Mesendoderm (in vitro differentiated cells): Measurements from ENCODE around the gene GRB10.

ENCODE experiments used
- DNase-seq: peaks from one replicate; pipeline ENCODE4 v3.0.0; 2013
- H2AK5ac ChIP-seq: 2 replicates; pipeline ENCODE4 v1.6.1; 2013; ENCODE audit warnings: low read length, inconsistent platforms
- H2BK120ac ChIP-seq: 2 replicates; pipeline ENCODE4 v1.6.1; 2013; ENCODE audit warnings: low read depth, mild to moderate bottlenecking, low read length, moderate library complexity, mixed read lengths
- H2BK15ac ChIP-seq: replicated peaks from 2 replicates; pipeline ENCODE4 v1.6.1; 2013; ENCODE audit warnings: low read depth, mild to moderate bottlenecking, moderate library complexity
- H2BK5ac ChIP-seq: 2 replicates; pipeline ENCODE4 v1.6.1; 2013; ENCODE audit warnings: low read length, inconsistent platforms
- H3K18ac ChIP-seq: 2 replicates; pipeline ENCODE4 v1.6.1; 2013; ENCODE audit warnings: mild to moderate bottlenecking, low read length, mixed read lengths
- H3K23ac ChIP-seq: one replicate; pipeline ENCODE4 v1.6.1; 2013; ENCODE audit warnings: low read length
- H3K27ac ChIP-seq: 2 replicates; pipeline ENCODE4 v1.5.1; 2013; ENCODE audit warnings: low read depth, mild to moderate bottlenecking, inconsistent platforms, low read length, moderate library complexity
- H3K27me3 ChIP-seq: 2 replicates; pipeline ENCODE4 v1.6.1; 2013; ENCODE audit warnings: low read length, control low read depth, mild to moderate bottlenecking, inconsistent platforms; ENCODE audit not compliant: insufficient read depth, poor library complexity
- H3K36me3 ChIP-seq: 2 replicates; pipeline ENCODE4 v1.6.1; 2013; ENCODE audit warnings: low read length, inconsistent platforms; ENCODE audit not compliant: control insufficient read depth, insufficient read depth
- H3K4ac ChIP-seq: one replicate; pipeline ENCODE4 v1.6.1; 2013; ENCODE audit warnings: low read depth, mild to moderate bottlenecking, low read length, moderate library complexity
- H3K4me1 ChIP-seq: 2 replicates; pipeline ENCODE4 v1.6.1; 2013; ENCODE audit warnings: low read depth, low read length, inconsistent platforms; ENCODE audit not compliant: control insufficient read depth
- H3K4me2 ChIP-seq: 2 replicates; pipeline ENCODE4 v1.6.1; 2013; ENCODE audit warnings: low read length
- H3K4me3 ChIP-seq: 2 replicates; pipeline ENCODE4 v1.5.1; 2013; ENCODE audit warnings: mild to moderate bottlenecking, low read length
- H3K56ac ChIP-seq: one replicate; pipeline ENCODE4 v1.6.1; 2013; ENCODE audit warnings: low read length
- H3K79me1 ChIP-seq: 2 replicates; pipeline ENCODE4 v1.6.1; 2013; ENCODE audit warnings: low read length, inconsistent platforms
- H3K79me2 ChIP-seq: 2 replicates; pipeline ENCODE4 v1.6.1; 2013; ENCODE audit warnings: mild to moderate bottlenecking, low read length; ENCODE audit not compliant: control insufficient read depth, insufficient read depth
- H3K9ac ChIP-seq: 2 replicates; pipeline ENCODE4 v1.6.1; 2013; ENCODE audit warnings: low read length, inconsistent platforms
- H4K5ac ChIP-seq: one replicate; pipeline ENCODE4 v1.6.1; 2013; ENCODE audit warnings: low read length
- H4K8ac ChIP-seq: one replicate; pipeline ENCODE4 v1.6.1; 2013; ENCODE audit warnings: low read depth, mild to moderate bottlenecking, control low read depth, low read length, moderate library complexity
- WGBS: extraction: QIAGEN DNeasy Blood & Tissue Kit; methylation state at CpG from one replicate; pipeline ENCODE4 v1.1.7; 2013; ENCODE audit warnings: low lambda C conversion rate, missing lambda C conversion rate; ENCODE audit not compliant: insufficient coverage; ENCODE audit errors: extremely low coverage; 5-methylcytosine and 5-hydroxymethylcytosine counted together

The GRB10 gene

DNA sequence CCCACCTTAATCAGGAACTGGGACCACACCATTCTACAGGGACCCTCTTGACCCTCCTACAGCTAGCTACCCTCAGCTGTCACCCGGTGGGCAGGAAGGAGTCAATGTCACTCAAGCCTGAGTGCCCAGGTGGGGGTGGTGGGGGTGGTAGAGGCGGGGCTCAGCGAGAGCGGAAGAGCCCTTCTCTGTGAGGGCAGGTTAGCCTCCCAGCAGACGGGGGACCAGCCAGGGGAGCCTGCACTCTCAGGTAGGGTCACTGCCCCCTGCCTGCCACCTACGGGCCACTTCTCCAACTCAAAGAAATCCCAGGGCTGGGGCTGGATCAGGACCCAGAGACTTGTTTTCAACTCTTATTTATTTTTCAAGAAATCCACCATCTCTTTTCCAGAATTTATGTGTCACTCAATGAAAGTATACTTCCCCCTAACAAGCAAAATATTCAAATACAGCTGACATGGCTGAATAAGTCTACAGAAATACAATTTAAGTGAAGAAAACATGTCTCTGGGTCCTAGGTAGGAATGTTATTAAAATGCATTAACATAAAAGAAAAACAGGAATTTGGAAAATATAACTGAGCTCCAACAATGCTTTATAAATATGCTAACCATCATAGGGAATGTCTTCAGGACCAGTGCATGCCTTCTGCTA is 154.1 kb downstream of the GRB10 start:
- H3K23ac ChIP-seq: no peak overlapping the region
- H2BK5ac ChIP-seq: no peak overlapping the region
- no peak overlapping the region for H3K18ac ChIP-seq
- H3K27ac ChIP-seq: no peak overlapping the region
- no peak overlapping the region for H4K8ac ChIP-seq
- no peak overlapping the region for H4K5ac ChIP-seq
- H3K4me2 ChIP-seq: no peak overlapping the region
- H3K36me3 ChIP-seq: peaks cover 5% of the 10 kb centered on the region
- peaks cover 6% of the 10 kb centered on the region for H3K4me1 ChIP-seq
- DNase-seq: peak; percentile 41
- H2BK15ac ChIP-seq: no peak overlapping the region
- H3K27me3 ChIP-seq: no peaks in the 10 kb centered on the region
- H3K9ac ChIP-seq: no peak overlapping the region
- H2BK120ac ChIP-seq: no peak overlapping the region
- H3K79me1 ChIP-seq: peaks cover 36% of the 10 kb centered on the region
- no peak overlapping the region for H3K4ac ChIP-seq
- H2AK5ac ChIP-seq: no peak overlapping the region
- H3K79me2 ChIP-seq: peaks cover 10% of the 10 kb centered on the region
- no peak overlapping the region for H3K56ac ChIP-seq
- WGBS: no CpG with 5 or more reads among the region's 6 CpGs
- H3K4me3 ChIP-seq: no peak overlapping the region

DNA sequence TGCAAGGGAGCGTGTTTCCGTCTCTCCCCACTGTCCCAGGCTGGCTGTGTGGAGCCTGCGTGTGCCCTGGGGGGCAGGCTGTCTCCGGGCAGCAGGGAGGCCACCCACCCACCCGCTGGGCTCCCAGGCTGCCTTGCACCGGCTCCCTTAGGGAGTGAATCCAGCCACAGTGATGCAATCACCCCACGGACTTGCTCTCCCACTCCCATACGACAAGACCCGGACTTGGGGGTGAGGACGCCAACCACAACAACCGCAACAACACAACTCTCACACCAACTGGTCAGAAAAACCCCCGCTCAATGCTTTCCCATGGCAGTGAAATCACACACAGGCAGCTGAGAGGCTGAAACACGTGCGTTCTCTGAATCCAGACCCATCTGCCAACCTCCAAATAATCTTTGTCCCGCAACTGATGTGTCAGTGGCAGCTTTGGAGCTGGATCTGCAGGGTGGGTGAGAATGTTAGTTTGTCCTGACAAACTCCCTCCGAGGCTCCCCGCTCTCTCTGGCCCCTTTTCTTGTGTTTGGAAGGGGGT is 154.8 kb downstream of the GRB10 start:
- Histone ChIP-seq H3K27me3 (no peaks in the 10 kb centered on the region), H2BK15ac (no peak overlapping the region), H3K4me2 (no peak overlapping the region), H3K9ac (no peak overlapping the region), H3K36me3 (peaks cover 5% of the 10 kb centered on the region), H2BK5ac (no peak overlapping the region), H3K4me1 (peaks cover 2% of the 10 kb centered on the region), H4K8ac (no peak overlapping the region), H3K79me1 (peaks cover 37% of the 10 kb centered on the region), H4K5ac (no peak overlapping the region), H3K56ac (no peak overlapping the region), H3K18ac (no peak overlapping the region), H3K4me3 (no peak overlapping the region), H3K27ac (no peak overlapping the region), H2AK5ac (no peak overlapping the region), H3K23ac (no peak overlapping the region), H3K4ac (no peak overlapping the region), H2BK120ac (no peak overlapping the region), H3K79me2 (peaks cover 9% of the 10 kb centered on the region)
- no peak for DNase-seq
- WGBS: no CpG with 5 or more reads among the region's 17 CpGs

DNA sequence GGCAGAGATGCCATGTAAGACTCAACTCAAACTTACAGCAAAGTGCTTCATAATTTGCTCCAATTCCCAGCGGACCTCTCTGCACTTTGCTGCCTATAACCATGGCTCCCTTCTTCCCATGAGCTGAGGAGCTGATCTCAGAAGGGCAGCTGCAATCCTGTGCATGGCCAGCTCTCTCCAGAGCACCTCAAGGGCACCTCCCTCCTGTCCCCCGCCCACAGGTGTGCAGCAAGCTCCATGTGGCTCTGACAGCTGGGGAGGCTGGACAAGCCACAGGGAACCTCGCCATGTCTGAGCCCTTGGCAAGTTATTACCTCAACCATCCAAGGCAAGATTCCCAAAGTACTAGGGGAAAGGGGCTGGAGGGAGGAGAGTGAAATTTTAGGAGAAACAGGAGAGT is 156.4 kb downstream of the GRB10 start:
- WGBS: no CpG with 5 or more reads among the region's 3 CpGs
- peaks cover 5% of the 10 kb centered on the region for H3K36me3 ChIP-seq
- no peak overlapping the region for H2BK15ac ChIP-seq
- H3K4me1 ChIP-seq: no peaks in the 10 kb centered on the region
- H3K56ac ChIP-seq: no peak overlapping the region
- H2BK5ac ChIP-seq: no peak overlapping the region
- no peaks in the 10 kb centered on the region for H3K27me3 ChIP-seq
- H4K8ac ChIP-seq: no peak overlapping the region
- no peak overlapping the region for H3K4ac ChIP-seq
- no peak for DNase-seq
- no peak overlapping the region for H3K4me3 ChIP-seq
- H3K79me1 ChIP-seq: peaks cover 27% of the 10 kb centered on the region
- H2AK5ac ChIP-seq: no peak overlapping the region
- no peak overlapping the region for H3K9ac ChIP-seq
- no peak overlapping the region for H3K23ac ChIP-seq
- no peak overlapping the region for H3K27ac ChIP-seq
- H3K18ac ChIP-seq: no peak overlapping the region
- no peak overlapping the region for H4K5ac ChIP-seq
- H2BK120ac ChIP-seq: no peak overlapping the region
- peaks cover 7% of the 10 kb centered on the region for H3K79me2 ChIP-seq
- no peak overlapping the region for H3K4me2 ChIP-seq

DNA sequence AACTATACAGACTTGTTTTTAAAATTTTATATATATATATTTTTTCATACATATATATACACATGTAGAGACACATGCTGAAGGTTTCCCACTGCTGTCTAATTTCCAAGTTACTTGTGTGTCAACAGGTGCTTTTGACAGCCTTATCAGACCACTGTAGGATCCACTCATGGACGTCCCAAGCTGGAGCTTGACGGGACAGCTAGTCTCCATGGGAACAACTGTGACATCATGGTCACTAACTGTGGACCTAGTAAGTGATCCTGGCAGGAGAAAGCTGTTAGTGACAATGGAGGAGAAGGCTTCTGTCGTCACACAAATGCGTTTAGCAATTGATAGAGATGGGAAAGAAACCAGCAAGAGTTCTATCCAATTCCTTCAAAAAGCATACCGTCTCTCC is 157.3 kb downstream of the GRB10 start:
- H3K79me2 ChIP-seq: peaks cover 5% of the 10 kb centered on the region
- H3K23ac ChIP-seq: no peak overlapping the region
- H2BK5ac ChIP-seq: no peak overlapping the region
- peaks cover 23% of the 10 kb centered on the region for H3K79me1 ChIP-seq
- no CpG with 5 or more reads among the region's 5 CpGs for WGBS
- no peaks in the 10 kb centered on the region for H3K27me3 ChIP-seq
- H2BK15ac ChIP-seq: no peak overlapping the region
- H4K5ac ChIP-seq: no peak overlapping the region
- H3K4me1 ChIP-seq: no peaks in the 10 kb centered on the region
- H3K4me3 ChIP-seq: no peak overlapping the region
- H3K18ac ChIP-seq: no peak overlapping the region
- H3K4me2 ChIP-seq: no peak overlapping the region
- H3K9ac ChIP-seq: no peak overlapping the region
- no peak overlapping the region for H4K8ac ChIP-seq
- H3K4ac ChIP-seq: no peak overlapping the region
- no peak overlapping the region for H2BK120ac ChIP-seq
- no peak overlapping the region for H3K27ac ChIP-seq
- no peak for DNase-seq
- H2AK5ac ChIP-seq: no peak overlapping the region
- no peak overlapping the region for H3K56ac ChIP-seq
- H3K36me3 ChIP-seq: peaks cover 5% of the 10 kb centered on the region

DNA sequence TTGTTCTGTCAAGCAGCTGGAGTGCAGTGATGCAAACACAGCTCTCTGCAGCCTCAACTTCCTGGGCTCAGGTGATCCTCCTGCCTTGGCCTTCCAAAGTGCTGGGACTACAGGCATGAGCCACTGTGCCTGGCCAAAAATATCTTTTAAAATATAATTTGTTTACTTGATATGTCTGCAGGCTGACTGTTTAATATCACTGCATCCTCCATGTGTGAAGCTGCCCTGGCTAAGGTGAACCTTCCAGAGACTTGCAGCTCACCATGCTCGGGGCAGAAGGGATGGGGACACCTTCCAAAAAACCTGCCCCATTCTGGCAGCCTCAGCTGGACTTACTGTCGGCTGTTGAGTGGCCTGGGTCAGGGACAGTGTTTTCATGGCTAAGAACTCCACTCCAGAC is 159.9 kb downstream of the GRB10 start:
- Histone ChIP-seq H3K9ac (no peak overlapping the region), H3K56ac (no peak overlapping the region), H2BK15ac (no peak overlapping the region), H3K4ac (no peak overlapping the region), H3K36me3 (peaks cover 5% of the 10 kb centered on the region), H3K79me2 (no peaks in the 10 kb centered on the region), H3K23ac (no peak overlapping the region), H2BK5ac (no peak overlapping the region), H2BK120ac (no peak overlapping the region), H2AK5ac (no peak overlapping the region), H3K27me3 (no peaks in the 10 kb centered on the region), H3K4me2 (no peak overlapping the region), H4K8ac (no peak overlapping the region), H4K5ac (no peak overlapping the region), H3K27ac (no peak overlapping the region), H3K79me1 (peaks cover 13% of the 10 kb centered on the region), H3K18ac (no peak overlapping the region), H3K4me1 (no peaks in the 10 kb centered on the region), H3K4me3 (no peak overlapping the region)
- no CpG with 5 or more reads among the region's 2 CpGs for WGBS
- DNase-seq: no peak

DNA sequence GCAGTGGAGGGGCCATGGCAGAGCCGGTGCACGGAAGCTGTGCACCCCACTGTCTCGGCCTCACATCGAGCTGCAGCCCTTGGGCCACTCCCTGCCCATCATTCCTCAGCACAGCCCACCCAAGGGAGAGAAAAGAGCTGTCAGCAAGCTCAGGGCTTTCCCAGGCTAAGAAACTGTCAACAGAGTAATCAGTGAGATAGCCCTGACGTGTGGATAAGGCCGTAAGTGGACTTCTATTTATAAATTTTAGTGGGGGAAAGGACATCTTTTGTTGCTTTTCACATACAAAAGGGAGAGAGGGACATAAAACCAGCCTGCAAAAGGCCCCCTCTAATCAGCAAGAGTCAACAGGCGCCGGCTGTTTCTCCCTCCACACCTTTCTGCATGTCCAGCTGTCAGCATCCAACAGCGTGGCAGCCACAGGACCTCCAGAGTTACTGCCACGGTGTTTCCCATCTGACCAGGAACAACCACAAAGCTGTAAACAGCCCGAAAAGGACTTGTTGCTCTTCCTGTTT is 160.7 kb downstream of the GRB10 start:
- Histone ChIP-seq H3K36me3 (peaks cover 5% of the 10 kb centered on the region), H2AK5ac (no peak overlapping the region), H3K4me2 (no peak overlapping the region), H4K5ac (no peak overlapping the region), H4K8ac (no peak overlapping the region), H3K56ac (no peak overlapping the region), H3K27me3 (no peaks in the 10 kb centered on the region), H2BK120ac (no peak overlapping the region), H3K4me3 (no peak overlapping the region), H3K9ac (no peak overlapping the region), H3K79me2 (no peaks in the 10 kb centered on the region), H3K18ac (no peak overlapping the region), H3K4me1 (no peaks in the 10 kb centered on the region), H2BK15ac (no peak overlapping the region), H2BK5ac (no peak overlapping the region), H3K23ac (no peak overlapping the region), H3K27ac (no peak overlapping the region), H3K4ac (no peak overlapping the region), H3K79me1 (peaks cover 9% of the 10 kb centered on the region)
- WGBS: no CpG with 5 or more reads among the region's 11 CpGs
- no peak for DNase-seq
